Caco-2 (cell line): Measurements from ENCODE around the gene FNDC8. TPM values are rescaled to one million over a fixed set of nuclear protein-coding genes. Genes with fewer than 3 reads are reported as not detected.

ENCODE experiments used
- BruUV-seq: library from RNA; stranded (reverse); fragments of 400-500 nt; replicated peaks from 2 replicates; lab custom pipeline; 2021; lab: Mats Ljungman, UMichigan
- CTCF ChIA-PET: fragments of 300-600 bp; sonication (Branson Sonifier 250); formaldehyde crosslinking; loops from one replicate; lab custom pipeline; 2022; ENCODE audit warnings: antibody characterized with exemption; lab: Charles Lee
- POLR2A ChIA-PET: fragments of 300-600 bp; sonication (Branson Sonifier 250); formaldehyde crosslinking; loops from one replicate; lab custom pipeline; 2022; ENCODE audit warnings: antibody characterized with exemption; lab: Charles Lee
- DNase-seq, 2 experiments: peaks; one replicate each; pipeline versions ENCODE4 v3.0.0 to v3.0.0-alpha.2; 2020 to 2022
- H3K27me3 ChIP-seq: replicated peaks from 2 replicates; pipeline ENCODE4 v1.6.0; 2011; ENCODE audit warnings: low read length; ENCODE audit not compliant: control insufficient read depth, insufficient read depth
- H3K36me3 ChIP-seq: 2 replicates; pipeline ENCODE4 v1.5.1; 2011; ENCODE audit warnings: low read length; ENCODE audit not compliant: control insufficient read depth, insufficient read depth
- H3K4me1 ChIP-seq: fragments of 250-450 bp; sonication (Bioruptor Pico); 2 replicates; pipeline ENCODE4 v1.5.1; 2020; ENCODE audit warnings: mild to moderate bottlenecking
- H3K4me3 ChIP-seq: 2 replicates; pipeline ENCODE4 v1.5.1; 2011; ENCODE audit warnings: low read depth, mild to moderate bottlenecking, control low read depth, low read length
- H3K9me3 ChIP-seq: fragments of 250-450 bp; sonication (Bioruptor Pico); 2 replicates; pipeline ENCODE4 v1.5.1; 2020; ENCODE audit warnings: mild to moderate bottlenecking, moderate library complexity
- H3K27ac Mint-ChIP-seq: one replicate; pipeline ENCODE4 v1.8.0; 2022; ENCODE audit warnings: mixed read lengths; ENCODE audit not compliant: unreplicated experiment
- H3K27me3 Mint-ChIP-seq: one replicate; pipeline ENCODE4 v1.8.0; 2022; ENCODE audit warnings: mixed read lengths; ENCODE audit not compliant: insufficient read depth, unreplicated experiment
- H3K36me3 Mint-ChIP-seq: one replicate; pipeline ENCODE4 v1.8.0; 2022; ENCODE audit warnings: mild to moderate bottlenecking, mixed read lengths; ENCODE audit not compliant: insufficient read depth, unreplicated experiment
- H3K4me1 Mint-ChIP-seq: one replicate; pipeline ENCODE4 v1.8.0; 2022; ENCODE audit warnings: low read depth, mixed read lengths; ENCODE audit not compliant: unreplicated experiment
- H3K4me3 Mint-ChIP-seq: one replicate; pipeline ENCODE4 v1.8.0; 2022; ENCODE audit warnings: mild to moderate bottlenecking, moderate library complexity, mixed read lengths; ENCODE audit not compliant: unreplicated experiment
- H3K9me3 Mint-ChIP-seq: one replicate; pipeline ENCODE4 v1.8.0; 2022; ENCODE audit warnings: mixed read lengths; ENCODE audit not compliant: unreplicated experiment
- CTCF ChIP-seq, 2 experiments: fragments of 200-600 bp in 1 of 2; IDR thresholded peaks; 1 replicate in 1 of 2; 2 replicates in 1 of 2; pipeline versions ENCODE4 v1.5.1 to v1.8.0; 2011 to 2022; ENCODE audit warnings: antibody characterized with exemption in 1 of 2, control low read depth in 1 of 2, inconsistent platforms in 1 of 2, low read depth in 1 of 2, low read length in 1 of 2, mild to moderate bottlenecking in 1 of 2, moderate library complexity in 1 of 2; ENCODE audit not compliant: insufficient read depth in 1 of 2, severe bottlenecking in 1 of 2, unreplicated experiment in 1 of 2
- intact Hi-C: fragments of 100-400 bp; cut with micrococcal nuclease; formaldehyde crosslinking; loops from one replicate; pipeline ENCODE4 v1.10.0; 2022; ENCODE audit not compliant: unreplicated experiment
- total RNA-seq: library from RNA; stranded (reverse); gene quantifications from 2 replicates; pipeline ENCODE4 v1.2.3, GENCODE V29; 2022

The FNDC8 gene
- total RNA-seq, 1 experiment from 2014 or later = not detected

GRCh38 chr17:35094902-35095301 lies 26.5 kb upstream of the FNDC8 start:
- no peak for DNase-seq
- Histone ChIP-seq H3K27me3 (no peaks in the 10 kb centered on the region), H3K36me3 (no peaks in the 10 kb centered on the region), H3K9me3 (no peaks in the 10 kb centered on the region), H3K4me3 (no peak overlapping the region), H3K4me1 (no peaks in the 10 kb centered on the region)
- intact Hi-C loops = no loop called here
- no peaks in the 10 kb centered on the region for H3K27me3 Mint-ChIP-seq
- peaks cover 6% of the 10 kb centered on the region for H3K36me3 Mint-ChIP-seq
- ChIA-PET CTCF (no interaction called here), POLR2A (no interaction called here)
- TF ChIP-seq CTCF (IDR thresholded peaks at IDR 0.05; ENCODE audit: insufficient read depth in 1 of 2, low read depth in 1 of 2, low read length in 1 of 2, severe bottlenecking in 1 of 2, unreplicated experiment in 1 of 2) = no peak
- BruUV-seq = no TSS peak
- H3K4me3 Mint-ChIP-seq = no peak overlapping the region
- no peaks in the 10 kb centered on the region for H3K9me3 Mint-ChIP-seq
- no peak overlapping the region for H3K27ac Mint-ChIP-seq
- no peaks in the 10 kb centered on the region for H3K4me1 Mint-ChIP-seq

GRCh38 chr17:35095741-35096140 lies 25.7 kb upstream of the FNDC8 start:
- Histone ChIP-seq H3K4me3 (no peak overlapping the region), H3K9me3 (no peaks in the 10 kb centered on the region), H3K27me3 (no peaks in the 10 kb centered on the region), H3K4me1 (no peaks in the 10 kb centered on the region), H3K36me3 (no peaks in the 10 kb centered on the region)
- no peak for TF ChIP-seq CTCF (IDR thresholded peaks at IDR 0.05; ENCODE audit: insufficient read depth in 1 of 2, low read depth in 1 of 2, low read length in 1 of 2, severe bottlenecking in 1 of 2, unreplicated experiment in 1 of 2)
- H3K9me3 Mint-ChIP-seq = no peaks in the 10 kb centered on the region
- no peak for DNase-seq
- no peak overlapping the region for H3K4me3 Mint-ChIP-seq
- POLR2A ChIA-PET = interaction anchor here (0.7 kb wide), 1 partner anchor 28 kb away, joined by 3 read pairs; no protein-coding TSS in a partner anchor
- no peaks in the 10 kb centered on the region for H3K4me1 Mint-ChIP-seq
- no peaks in the 10 kb centered on the region for H3K27me3 Mint-ChIP-seq
- CTCF ChIA-PET = no interaction called here
- intact Hi-C loops = no loop called here
- H3K36me3 Mint-ChIP-seq = peaks cover 6% of the 10 kb centered on the region
- BruUV-seq = no TSS peak
- H3K27ac Mint-ChIP-seq = no peak overlapping the region

- Histone ChIP-seq H3K36me3 (no peaks in the 10 kb centered on the region), H3K9me3 (no peaks in the 10 kb centered on the region), H3K4me1 (no peaks in the 10 kb centered on the region), H3K4me3 (no peak overlapping the region), H3K27me3 (no peaks in the 10 kb centered on the region)
- CTCF ChIA-PET = no interaction called here
- intact Hi-C loops = no loop called here
- POLR2A ChIA-PET = no interaction called here
- Mint-ChIP-seq H3K27me3 (no peaks in the 10 kb centered on the region), H3K27ac (no peak overlapping the region), H3K9me3 (no peaks in the 10 kb centered on the region), H3K36me3 (peaks cover 14% of the 10 kb centered on the region), H3K4me3 (no peak overlapping the region), H3K4me1 (no peaks in the 10 kb centered on the region)
- no TSS peak for BruUV-seq
- TF ChIP-seq CTCF (IDR thresholded peaks at IDR 0.05; ENCODE audit: insufficient read depth in 1 of 2, low read depth in 1 of 2, low read length in 1 of 2, severe bottlenecking in 1 of 2, unreplicated experiment in 1 of 2) = no peak
- DNase-seq = no peak
These were observed 23.6 kb upstream of the FNDC8 start for GRCh38 chr17:35097776-35098175.
